Left cardiac atrium (tissue), 4 donors: ENCODE data around the gene KCNT2. TPM values are rescaled to one million over a fixed set of nuclear protein-coding genes. Genes with fewer than 3 reads are reported as not detected.

ENCODE experiments used
- ATAC-seq, 2 donors: fragments of 200-7000 bp; cut with Tn5 transposase; one replicate each; pipeline ENCODE4 v1.9.1; 2020; ENCODE audit warnings: mild to moderate bottlenecking in 2 of 2, moderate library complexity in 2 of 2
- DNase-seq: peaks from one replicate; pipeline ENCODE4 v3.0.0-alpha.2; 2020
- intact Hi-C, 2 donors: fragments of 100-400 bp; cut with DNase I; formaldehyde crosslinking; loops; one replicate each; pipeline versions ENCODE4 v1.14.1 to v1.15.1; 2022 to 2023
- total RNA-seq, 2 donors: library from RNA; stranded (reverse); fragmentation: NEBNext Ultra II Directional; extraction: Animal tissue kit (Norgen Biotek cat#: 25700); gene quantifications; one replicate each; pipeline ENCODE4 v1.2.1, GENCODE V29; 2021
- donor health status: DM: no; HTN: yes; CAD: no.
- donor health status: DM: no; HTN: yes; CAD: no; lungs with severe emphysema.
- donor health status: DM: yes; HTN: yes; CAD: no.
- donor health status: Dilated cardiomyopathy.

Gene KCNT2
- total RNA-seq, 2 donors from 2014 or later, result 3.8 to 7.3 TPM

GRCh38 chr1:196466654-196467053, 141.6 kb downstream of the KCNT2 start:
- intact Hi-C loops, result no loop called here
- DNase-seq (no peak), ATAC-seq (no peak)

- intact Hi-C loops, result no loop called here
- ATAC-seq (no peak), DNase-seq (no peak)
Observed at GRCh38 chr1:196466166-196466565, 142.1 kb downstream of the KCNT2 start.

DNA sequence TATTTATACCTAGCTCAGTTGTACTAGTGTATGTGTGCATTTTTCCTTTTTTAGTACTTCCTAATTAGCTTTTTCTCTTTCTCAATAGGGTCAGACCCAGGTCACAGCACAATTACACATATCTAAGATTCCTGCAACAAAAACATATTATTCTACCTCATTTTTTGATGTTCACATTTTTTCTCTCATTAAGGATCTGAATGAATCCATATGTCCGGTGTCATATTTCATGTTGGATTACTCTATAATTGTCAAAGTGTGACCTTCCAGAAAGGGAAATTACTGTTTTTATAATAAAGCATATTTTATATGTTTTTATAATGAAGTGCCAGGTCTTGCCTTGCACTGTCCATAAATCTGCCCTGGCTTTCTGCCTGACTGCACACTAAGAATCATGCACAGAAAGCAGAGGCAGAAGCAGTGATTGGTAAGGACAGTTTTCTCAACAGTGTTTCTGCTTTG, 143.7 kb downstream of the KCNT2 start:
- DNase-seq, result no peak
- intact Hi-C loops, result no loop called here
- ATAC-seq, result no peak

DNA sequence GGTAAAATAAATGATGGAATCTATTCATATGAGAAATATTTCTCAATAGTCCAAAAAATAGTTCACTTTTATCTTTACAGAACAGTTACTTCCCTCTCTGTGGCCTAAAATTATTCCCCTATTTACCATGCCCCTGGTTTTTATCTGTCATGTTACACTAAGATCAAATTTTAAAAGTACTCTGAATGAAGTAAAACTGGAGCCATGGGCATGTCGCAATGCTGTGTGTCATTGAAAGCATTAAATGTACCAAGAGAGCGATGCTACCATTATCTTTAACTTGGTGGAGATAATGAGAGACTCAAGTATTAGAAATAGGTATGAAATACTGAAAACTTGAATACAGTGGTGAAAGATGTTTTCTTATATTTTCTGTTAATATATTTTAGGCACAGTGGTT, 146.2 kb downstream of the KCNT2 start:
- no peak for ATAC-seq

GRCh38 chr1:196461521-196461920, 146.7 kb downstream of the KCNT2 start:
- ATAC-seq (no peak), DNase-seq (no peak)
- intact Hi-C loops, result no loop called here

More for the DNA sequence above, 146.2 kb downstream of the KCNT2 start:
- intact Hi-C loops, result no loop called here
- DNase-seq, result no peak

DNA sequence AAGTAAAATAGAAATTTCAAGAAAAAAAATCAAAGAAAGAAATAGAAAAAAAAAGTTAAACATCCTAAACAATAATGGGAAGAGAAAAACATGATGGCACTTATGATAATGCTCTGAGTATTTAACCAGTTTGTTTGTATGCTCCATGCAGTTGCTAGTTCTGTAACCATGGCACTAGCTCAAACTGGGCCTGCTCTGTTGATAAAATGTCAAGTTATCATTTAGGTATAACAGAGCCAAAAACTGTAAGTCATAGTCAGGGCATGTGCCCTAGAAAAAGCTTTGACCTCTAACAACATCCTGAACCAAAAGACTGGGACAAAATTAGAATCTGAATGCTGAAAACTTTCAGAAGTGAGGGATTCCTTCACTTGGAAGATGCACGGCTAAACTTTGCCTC, 148.9 kb downstream of the KCNT2 start:
- ATAC-seq (peak; percentile 80 to 95), DNase-seq (no peak)
- intact Hi-C loops, result no loop called here

DNA sequence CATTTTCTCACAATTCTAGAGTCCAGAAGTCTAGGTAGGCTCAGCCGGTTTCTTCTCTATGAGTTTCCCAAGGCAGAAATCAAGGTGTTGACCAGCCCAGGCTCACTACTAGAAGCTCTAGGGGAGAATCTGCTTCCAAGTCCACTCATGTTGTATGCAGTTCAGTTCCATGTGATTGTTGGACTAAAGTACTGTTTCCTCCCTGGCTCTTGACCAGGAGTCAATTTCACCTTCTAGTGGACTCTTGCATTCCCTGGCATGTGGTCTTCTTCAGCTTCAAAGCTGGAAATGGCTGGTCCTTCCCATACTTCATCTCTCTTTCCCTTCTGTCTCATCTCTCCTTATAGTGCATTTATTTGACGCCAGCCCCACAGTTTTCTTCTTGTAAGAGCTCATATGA, 153.4 kb downstream of the KCNT2 start:
- intact Hi-C loops, result no loop called here
- ATAC-seq, result no peak
- DNase-seq, result no peak

- no peak for DNase-seq
- no peak for ATAC-seq
- intact Hi-C loops, result no loop called here
Observed at GRCh38 chr1:196451103-196451502, 157.1 kb downstream of the KCNT2 start.

DNA sequence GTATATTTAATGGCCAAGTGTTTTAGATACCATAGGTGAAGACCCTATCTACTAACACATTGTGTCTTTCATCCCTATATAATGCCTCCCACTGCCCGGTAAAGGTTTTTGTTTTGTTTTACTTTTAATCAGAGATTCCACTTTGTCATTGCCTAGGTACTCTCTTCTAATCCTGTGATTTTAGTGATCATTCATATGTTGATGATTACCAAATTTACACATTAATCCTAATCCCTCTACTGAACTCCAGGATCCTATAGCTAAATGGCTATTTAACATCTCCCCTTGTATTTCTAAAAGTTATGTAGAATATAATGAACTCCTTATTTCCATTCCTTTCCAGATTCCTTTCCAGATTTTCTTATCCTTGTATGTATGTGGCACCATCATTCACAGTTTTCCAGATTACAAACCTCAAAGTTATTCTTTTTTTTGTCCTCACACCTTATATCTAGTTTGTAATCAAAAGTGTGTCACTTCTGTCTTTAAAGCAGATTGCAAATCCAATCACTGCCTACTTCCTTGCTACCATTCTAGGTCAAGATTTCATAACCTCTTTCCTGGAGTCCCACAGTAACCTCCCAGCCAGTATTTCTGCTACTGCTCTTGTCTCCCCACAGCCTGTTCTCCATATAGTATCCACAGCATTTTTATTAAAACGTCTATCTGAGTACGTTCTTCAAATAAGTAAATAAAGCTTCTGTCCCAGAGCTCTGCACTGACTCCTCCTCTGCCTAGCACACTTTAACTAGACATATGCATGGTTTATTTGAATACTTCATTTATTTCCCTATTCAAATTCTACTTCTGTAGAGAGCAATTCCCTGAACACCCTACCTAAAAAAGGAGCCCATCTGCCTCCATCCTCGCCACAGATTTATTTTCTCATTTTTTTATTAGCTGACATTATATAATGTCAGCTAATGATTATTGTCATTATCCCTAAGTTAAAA, 157.8 kb downstream of the KCNT2 start:
- DNase-seq, result no peak
- intact Hi-C loops, result no loop called here
- ATAC-seq, result no peak

- ATAC-seq, result no peak
- no peak for DNase-seq
- intact Hi-C loops, result no loop called here
Observed at GRCh38 chr1:196449460-196449859, 158.8 kb downstream of the KCNT2 start.

DNA sequence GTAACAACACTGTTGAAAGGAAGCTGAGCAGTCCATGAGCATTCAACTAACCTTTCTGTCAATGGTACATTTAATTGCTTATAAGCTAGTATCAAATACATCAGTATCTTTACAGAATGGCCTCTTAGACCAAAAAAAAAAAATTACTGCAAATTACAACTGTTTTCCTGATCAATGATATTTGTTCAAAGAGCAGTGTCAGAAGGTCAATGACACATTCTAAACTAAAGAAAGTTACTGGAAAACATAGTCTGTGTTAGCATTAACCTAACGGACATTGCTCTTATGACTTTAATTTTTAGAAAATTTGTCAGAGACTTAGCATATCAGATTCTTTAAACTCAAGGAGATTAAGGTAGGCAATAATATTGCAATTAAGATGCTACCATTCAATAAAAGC, 162.5 kb downstream of the KCNT2 start:
- intact Hi-C loops, result no loop called here
- no peak for ATAC-seq
- no peak for DNase-seq

GRCh38 chr1:196444634-196445033, 163.6 kb downstream of the KCNT2 start:
- intact Hi-C loops, result no loop called here
- DNase-seq (no peak), ATAC-seq (no peak)

GRCh38 chr1:196442366-196442765, 165.9 kb downstream of the KCNT2 start:
- ATAC-seq, result no peak
- DNase-seq, result no peak
- intact Hi-C loops, result no loop called here

- intact Hi-C loops, result no loop called here
- ATAC-seq, result no peak
- DNase-seq, result no peak
Observed at GRCh38 chr1:196440711-196441110, 167.5 kb downstream of the KCNT2 start.

DNA sequence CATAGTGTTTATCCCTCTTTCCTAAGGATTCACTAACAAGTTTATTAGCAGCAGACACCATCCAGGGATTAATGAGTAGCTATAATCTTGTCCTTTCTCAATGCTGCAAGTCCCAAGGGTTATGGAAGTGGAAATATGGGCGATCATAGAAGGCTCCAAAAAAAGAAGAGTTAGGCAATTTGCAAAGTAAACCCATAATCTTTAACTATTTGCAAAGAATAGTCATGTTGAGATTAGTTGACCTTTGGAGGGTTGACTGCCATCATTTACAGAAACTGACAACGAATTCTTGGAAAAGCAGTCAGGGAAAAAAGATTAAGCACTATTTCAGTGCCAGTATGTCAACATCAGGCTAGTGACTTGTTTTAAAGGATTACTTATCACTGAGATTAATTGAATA, 169.9 kb downstream of the KCNT2 start:
- intact Hi-C loops, result no loop called here
- DNase-seq (no peak), ATAC-seq (no peak)

DNA sequence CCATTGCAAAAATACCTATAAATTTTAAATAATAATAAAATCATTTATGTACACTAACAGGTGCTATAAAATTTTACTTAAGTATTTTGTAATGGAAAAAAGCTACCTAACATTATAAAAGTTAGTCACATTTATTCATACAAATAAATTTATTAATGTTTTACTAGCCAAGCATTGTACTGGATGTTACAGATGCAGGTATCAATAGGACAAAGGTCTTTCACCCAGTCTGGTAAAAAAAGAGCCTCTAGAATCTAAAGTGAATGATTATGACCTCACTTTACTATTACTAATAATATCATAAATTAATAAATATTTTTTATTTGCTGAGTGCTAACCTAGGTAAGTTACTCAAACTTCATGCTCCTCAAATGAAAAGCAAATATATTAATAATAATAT, 170.6 kb downstream of the KCNT2 start:
- no peak for ATAC-seq
- intact Hi-C loops, result no loop called here
- no peak for DNase-seq

- DNase-seq (no peak), ATAC-seq (no peak)
- intact Hi-C loops, result no loop called here
Observed at GRCh38 chr1:196433000-196433399, 175.2 kb downstream of the KCNT2 start.

DNA sequence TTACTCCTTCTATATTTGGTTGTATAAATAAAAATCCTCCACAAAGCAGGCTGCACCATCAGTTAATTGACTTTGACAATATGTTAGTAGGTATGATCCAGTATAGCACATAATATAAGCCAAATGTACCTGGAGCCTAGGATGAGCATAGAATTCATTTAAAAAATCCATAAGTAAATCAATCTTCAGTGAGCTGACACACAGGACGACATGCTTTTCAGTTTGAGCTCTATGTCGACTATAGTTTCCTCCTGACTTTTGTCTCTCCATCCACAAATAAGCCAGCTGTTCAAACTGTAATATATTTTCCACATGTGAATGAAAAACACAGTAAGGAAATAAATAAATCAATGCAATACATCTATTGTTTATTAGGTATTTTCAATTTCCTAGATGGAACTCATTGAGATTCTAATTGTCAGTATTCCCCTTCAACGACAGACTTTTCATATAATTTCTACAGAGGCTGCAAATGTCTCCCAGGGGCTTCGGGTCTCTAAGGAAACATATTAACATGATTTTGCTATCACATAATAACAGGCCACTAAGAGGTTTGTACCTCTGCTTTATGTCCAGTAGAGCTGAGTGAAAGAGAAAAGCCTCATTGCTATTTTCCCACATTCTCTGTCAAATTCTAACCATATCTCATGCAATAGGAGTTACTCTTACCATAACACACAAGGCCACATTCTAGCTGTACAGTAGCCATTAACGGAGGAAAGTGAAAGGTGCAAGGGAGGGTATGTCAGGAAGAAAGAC, 180.1 kb downstream of the KCNT2 start:
- intact Hi-C loops, result no loop called here
- ATAC-seq (no peak), DNase-seq (no peak)

DNA sequence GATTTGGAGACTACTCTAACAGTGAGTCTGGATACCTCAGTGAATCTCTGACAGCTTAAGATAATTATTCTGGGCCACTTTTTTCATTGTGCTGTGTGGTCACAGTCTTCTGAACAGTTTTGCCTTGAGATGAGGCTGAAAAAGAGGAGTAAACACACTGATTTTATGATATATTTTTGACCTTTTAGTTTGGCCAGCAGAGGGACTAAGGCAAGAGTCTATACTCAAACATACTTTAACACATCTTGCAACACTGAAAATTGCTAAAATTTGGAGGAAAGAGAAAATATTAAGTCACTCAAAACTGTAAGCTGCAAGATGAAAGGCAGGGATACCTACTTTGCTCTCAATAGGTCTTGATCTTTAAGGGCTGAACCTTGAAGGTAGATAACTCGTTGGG, 182.7 kb downstream of the KCNT2 start:
- intact Hi-C loops, result no loop called here
- ATAC-seq, result no peak

DNA sequence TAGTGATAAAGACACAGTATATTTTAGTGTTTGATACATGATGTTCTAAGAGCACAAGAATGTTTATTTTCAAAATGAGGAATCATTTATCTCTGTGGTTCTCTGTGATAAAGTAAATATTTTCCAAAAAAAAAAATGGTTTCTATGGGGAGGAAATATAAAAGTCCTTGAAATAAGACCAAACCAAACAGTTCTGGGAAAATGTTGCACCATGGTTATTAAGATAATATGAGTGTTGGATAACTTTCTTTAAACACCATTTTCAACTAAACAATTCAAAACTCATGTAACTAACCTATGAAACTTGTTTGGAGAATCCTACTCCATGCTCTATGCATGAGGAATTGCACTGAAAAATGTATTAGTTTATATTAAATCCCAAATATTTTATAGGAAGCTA, 184.6 kb downstream of the KCNT2 start:
- intact Hi-C loops, result no loop called here
- DNase-seq (no peak), ATAC-seq (peak; percentile 67 to 84)

More for the DNA sequence above, 182.7 kb downstream of the KCNT2 start:
- DNase-seq, result no peak
